ENCODE results near the gene MIPEP.

MIPEP gene

DNA sequence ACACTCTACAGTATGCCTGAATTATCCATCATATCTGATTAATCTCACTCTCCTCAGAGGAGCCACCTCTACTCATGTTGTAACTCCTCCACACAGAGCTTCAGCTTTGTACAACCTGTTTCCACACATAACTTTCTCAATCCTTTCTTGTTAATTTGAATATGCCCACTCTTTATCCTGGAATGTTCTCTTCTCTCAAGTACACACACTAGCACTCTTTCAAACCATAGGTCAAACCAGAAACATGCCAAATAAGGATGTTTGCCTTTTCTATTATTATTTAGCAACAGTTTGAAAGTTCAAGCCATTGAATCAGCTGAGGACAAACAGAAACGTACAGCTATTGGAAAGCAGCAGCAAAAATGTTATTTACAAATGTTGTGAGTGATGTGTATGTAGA is 110.3 kb downstream of the MIPEP start:
- Histone ChIP-seq H3F3A (ENCODE audit: insufficient read depth, low read length) (no peaks in the 10 kb centered on the region), H2AFZ (ENCODE audit: low read length) (no peak overlapping the region), H3K27me3 (ENCODE audit: insufficient read depth, low read length) (no peaks in the 10 kb centered on the region), H3K9ac (ENCODE audit: low read length) (no peak overlapping the region), H3K4me3 (ENCODE audit: low read depth, low read length, poor library complexity, severe bottlenecking) (no peak overlapping the region), H3K36me3 (ENCODE audit: insufficient read depth, low read length) (no peaks in the 10 kb centered on the region), H3K27ac (ENCODE audit: low read depth, low read length, poor library complexity, severe bottlenecking) (no peak overlapping the region), H3K9me3 (ENCODE audit: low read length) (no peaks in the 10 kb centered on the region), H4K20me1 (ENCODE audit: insufficient read depth, low read length) (no peaks in the 10 kb centered on the region), H3K9me2 (ENCODE audit: low read depth, low read length) (no peaks in the 10 kb centered on the region), H3K4me1 (ENCODE audit: insufficient read depth, low read length, severe bottlenecking) (peaks cover 11% of the 10 kb centered on the region), H3K4me2 (ENCODE audit: low read length) (no peak overlapping the region), H3K79me2 (ENCODE audit: insufficient read depth, low read length) (no peaks in the 10 kb centered on the region)
- TF ChIP-seq, protein P1, sequence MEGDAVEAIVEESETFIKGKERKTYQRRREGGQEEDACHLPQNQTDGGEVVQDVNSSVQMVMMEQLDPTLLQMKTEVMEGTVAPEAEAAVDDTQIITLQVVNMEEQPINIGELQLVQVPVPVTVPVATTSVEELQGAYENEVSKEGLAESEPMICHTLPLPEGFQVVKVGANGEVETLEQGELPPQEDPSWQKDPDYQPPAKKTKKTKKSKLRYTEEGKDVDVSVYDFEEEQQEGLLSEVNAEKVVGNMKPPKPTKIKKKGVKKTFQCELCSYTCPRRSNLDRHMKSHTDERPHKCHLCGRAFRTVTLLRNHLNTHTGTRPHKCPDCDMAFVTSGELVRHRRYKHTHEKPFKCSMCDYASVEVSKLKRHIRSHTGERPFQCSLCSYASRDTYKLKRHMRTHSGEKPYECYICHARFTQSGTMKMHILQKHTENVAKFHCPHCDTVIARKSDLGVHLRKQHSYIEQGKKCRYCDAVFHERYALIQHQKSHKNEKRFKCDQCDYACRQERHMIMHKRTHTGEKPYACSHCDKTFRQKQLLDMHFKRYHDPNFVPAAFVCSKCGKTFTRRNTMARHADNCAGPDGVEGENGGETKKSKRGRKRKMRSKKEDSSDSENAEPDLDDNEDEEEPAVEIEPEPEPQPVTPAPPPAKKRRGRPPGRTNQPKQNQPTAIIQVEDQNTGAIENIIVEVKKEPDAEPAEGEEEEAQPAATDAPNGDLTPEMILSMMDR (IDR thresholded peaks at IDR 0.05; ENCODE audit: low read length) = no peak
- no peak for TF ChIP-seq EZH2 (IDR thresholded peaks at IDR 0.05; ENCODE audit: borderline replicate concordance, low read length)

DNA sequence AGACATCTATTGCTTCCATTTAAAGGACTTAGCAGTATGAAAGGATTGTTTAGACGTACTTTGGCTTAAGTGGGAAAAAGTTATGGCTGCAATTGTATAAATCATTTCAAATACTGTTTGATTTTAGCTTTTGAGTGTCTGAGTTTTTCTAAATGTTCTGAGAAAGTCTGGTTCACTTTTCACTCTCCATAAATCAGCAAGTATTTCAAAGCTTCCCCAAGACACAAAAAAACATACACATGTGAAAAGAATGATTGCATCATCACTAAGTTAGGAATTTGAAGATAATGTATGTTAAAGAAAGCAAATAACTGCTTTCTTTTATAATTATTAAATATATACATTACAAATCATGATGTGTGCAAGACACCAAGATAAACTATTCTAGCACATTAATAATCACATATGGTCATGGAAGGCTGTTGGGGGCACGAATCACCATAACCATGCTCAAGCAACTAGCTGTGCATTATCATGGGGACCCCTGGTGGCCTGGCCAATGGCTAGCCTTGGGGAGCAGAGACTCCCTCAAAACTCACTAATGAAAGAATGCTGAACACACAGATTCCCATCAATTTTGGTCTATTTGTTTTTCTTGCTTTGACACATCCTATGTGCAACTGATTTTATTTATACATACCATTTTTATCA is 111.1 kb downstream of the MIPEP start:
- TF ChIP-seq, protein P1 (IDR thresholded peaks at IDR 0.05; ENCODE audit: low read length) = no peak

DNA sequence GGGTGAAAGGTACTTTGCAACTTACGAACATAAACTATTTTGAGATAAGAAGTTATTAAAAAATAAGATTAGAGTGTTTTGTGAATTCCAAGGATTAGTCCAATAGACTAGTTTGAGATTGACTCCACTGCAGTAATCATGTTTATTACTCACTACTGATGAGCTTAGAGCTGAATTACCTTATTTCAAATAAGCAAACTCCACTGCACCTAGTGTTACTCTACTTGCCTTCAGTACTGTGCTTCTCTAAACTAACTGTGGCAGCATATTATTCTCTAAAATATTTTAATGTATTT is 111.7 kb downstream of the MIPEP start:
- Histone ChIP-seq H3K79me2 (ENCODE audit: insufficient read depth, low read length) (no peaks in the 10 kb centered on the region), H3K4me1 (ENCODE audit: insufficient read depth, low read length, severe bottlenecking) (peaks cover 11% of the 10 kb centered on the region), H2AFZ (ENCODE audit: low read length) (no peak overlapping the region), H3K4me2 (ENCODE audit: low read length) (no peak overlapping the region), H3F3A (ENCODE audit: insufficient read depth, low read length) (no peaks in the 10 kb centered on the region), H3K9me3 (ENCODE audit: low read length) (no peaks in the 10 kb centered on the region), H3K27me3 (ENCODE audit: insufficient read depth, low read length) (no peaks in the 10 kb centered on the region), H3K4me3 (ENCODE audit: low read depth, low read length, poor library complexity, severe bottlenecking) (no peak overlapping the region), H3K36me3 (ENCODE audit: insufficient read depth, low read length) (no peaks in the 10 kb centered on the region), H4K20me1 (ENCODE audit: insufficient read depth, low read length) (no peaks in the 10 kb centered on the region), H3K27ac (ENCODE audit: low read depth, low read length, poor library complexity, severe bottlenecking) (no peak overlapping the region), H3K9me2 (ENCODE audit: low read depth, low read length) (no peaks in the 10 kb centered on the region), H3K9ac (ENCODE audit: low read length) (no peak overlapping the region)
- TF ChIP-seq EZH2 (IDR thresholded peaks at IDR 0.05; ENCODE audit: borderline replicate concordance, low read length) = no peak
- TF ChIP-seq, protein P1 (IDR thresholded peaks at IDR 0.05; ENCODE audit: low read length) = no peak

More for the DNA sequence above, 111.1 kb downstream of the MIPEP start:
- H3K36me3 ChIP-seq (ENCODE audit: insufficient read depth, low read length) = no peaks in the 10 kb centered on the region
- H3F3A ChIP-seq (ENCODE audit: insufficient read depth, low read length) = no peaks in the 10 kb centered on the region
- H3K4me2 ChIP-seq (ENCODE audit: low read length) = no peak overlapping the region
- no peak overlapping the region for H3K4me3 ChIP-seq (ENCODE audit: low read depth, low read length, poor library complexity, severe bottlenecking)
- H3K27me3 ChIP-seq (ENCODE audit: insufficient read depth, low read length) = no peaks in the 10 kb centered on the region
- H4K20me1 ChIP-seq (ENCODE audit: insufficient read depth, low read length) = no peaks in the 10 kb centered on the region
- H2AFZ ChIP-seq (ENCODE audit: low read length) = no peak overlapping the region
- H3K9me2 ChIP-seq (ENCODE audit: low read depth, low read length) = no peaks in the 10 kb centered on the region
- H3K9ac ChIP-seq (ENCODE audit: low read length) = no peak overlapping the region
- H3K79me2 ChIP-seq (ENCODE audit: insufficient read depth, low read length) = no peaks in the 10 kb centered on the region
- peaks cover 11% of the 10 kb centered on the region for H3K4me1 ChIP-seq (ENCODE audit: insufficient read depth, low read length, severe bottlenecking)
- no peaks in the 10 kb centered on the region for H3K9me3 ChIP-seq (ENCODE audit: low read length)
- H3K27ac ChIP-seq (ENCODE audit: low read depth, low read length, poor library complexity, severe bottlenecking) = no peak overlapping the region

Data from OCI-LY1 (cell line).